ENCODE results near the gene ANKRD13B. TPM values are rescaled to one million over a fixed set of nuclear protein-coding genes. Genes with fewer than 3 reads are reported as not detected.
A peak's percentile ranks its signal among the peaks of the same experiment; 100 is the strongest.

The ANKRD13B gene
- total RNA-seq, 5 donors from 2014 or later (not counting 1 experiment from before 2014, with no cell fraction given), result 1.7 to 6.4 (median 4.1) TPM

GRCh38 chr17:29597361-29598172 is 4.6 kb downstream of the ANKRD13B start:
- Histone ChIP-seq H3K9me3 (no peaks in the 10 kb centered on the region), H3K4me3 (ENCODE audit: control insufficient read depth in 1 of 2, extremely low read depth in 1 of 2, low read length in 1 of 2) (no peak overlapping the region), H3K27me3 (replicated peaks in 1 of 2; ENCODE audit: control insufficient read depth in 2 of 2, extremely low read depth in 1 of 2, insufficient read depth in 2 of 2, low read length in 1 of 2) (peaks cover 0 to 21% of the 10 kb centered on the region in 2 experiments), H3K4me1 (ENCODE audit: control insufficient read depth in 1 of 2, extremely low read depth in 1 of 2, insufficient read depth in 2 of 2, low read length in 2 of 2) (peaks cover 5 to 17% of the 10 kb centered on the region in 2 experiments), H3K36me3 (ENCODE audit: control insufficient read depth in 2 of 2, extremely low read depth in 1 of 2, insufficient read depth in 1 of 2, low read length in 1 of 2) (no peaks in the 10 kb centered on the region), H3K27ac (ENCODE audit: low read length) (no peak overlapping the region)
- no peaks in the 10 kb centered on the region for H3K9me3 Mint-ChIP-seq
- CTCF ChIA-PET, result interaction anchor here (0.6 kb wide), 2 partner anchors 19 to 74 kb away, joined by 3 to 8 read pairs; no protein-coding TSS in a partner anchor
- H3K4me3 Mint-ChIP-seq, result no peak overlapping the region
- H3K27me3 Mint-ChIP-seq, result no peaks in the 10 kb centered on the region
- H3K4me1 Mint-ChIP-seq, result peaks cover 0 to 7% (median 6%) of the 10 kb centered on the region in 3 donors
- ATAC-seq (replicated peaks in 1 of 4) (no peak), DNase-seq (no peak)
- no peaks in the 10 kb centered on the region for H3K36me3 Mint-ChIP-seq
- WGBS (ENCODE audit: insufficient coverage), result 90% methylated on average over 5 of the region's 13 CpGs
- POLR2A ChIA-PET, result no interaction called here
- no peak overlapping the region for H3K27ac Mint-ChIP-seq

DNA sequence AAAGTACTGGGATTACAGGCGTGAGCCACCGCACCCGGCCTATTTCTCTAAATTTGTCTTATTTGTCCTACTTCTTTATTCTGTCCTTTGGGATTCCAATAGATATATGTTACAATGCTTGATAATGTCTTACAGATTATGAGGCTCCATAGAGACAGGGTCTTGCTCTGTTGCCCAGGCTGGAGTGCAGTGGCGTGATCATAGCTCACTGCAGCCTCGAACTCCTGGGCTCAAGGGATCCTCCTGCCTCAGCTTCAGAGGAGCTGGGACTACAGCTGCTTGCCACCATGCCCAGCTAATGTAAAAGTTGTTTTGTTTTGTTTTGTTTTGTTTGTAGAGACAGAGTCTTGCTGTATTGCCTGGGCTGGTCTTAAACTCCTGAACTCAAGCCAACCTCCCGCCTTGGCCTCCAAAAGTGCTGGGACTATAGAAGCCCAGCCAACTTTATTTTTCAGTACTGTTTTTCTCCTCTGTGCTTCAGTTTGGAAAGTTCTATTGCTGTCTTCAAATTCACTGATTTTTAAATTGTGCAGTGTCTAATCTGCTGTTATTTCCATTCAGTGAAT is 10.3 kb downstream of the ANKRD13B start:
- Mint-ChIP-seq H3K36me3 (no peaks in the 10 kb centered on the region), H3K27me3 (no peaks in the 10 kb centered on the region), H3K4me1 (no peaks in the 10 kb centered on the region), H3K27ac (peak overlapping the region in 1 of 2 donors; percentile 10), H3K4me3 (no peak overlapping the region), H3K9me3 (no peaks in the 10 kb centered on the region)
- Histone ChIP-seq H3K9me3 (no peaks in the 10 kb centered on the region), H3K4me3 (ENCODE audit: control insufficient read depth in 1 of 2, extremely low read depth in 1 of 2, low read length in 1 of 2) (no peak overlapping the region), H3K36me3 (ENCODE audit: control insufficient read depth in 2 of 2, extremely low read depth in 1 of 2, insufficient read depth in 1 of 2, low read length in 1 of 2) (no peaks in the 10 kb centered on the region), H3K27ac (ENCODE audit: low read length) (no peak overlapping the region), H3K27me3 (replicated peaks in 1 of 2; ENCODE audit: control insufficient read depth in 2 of 2, extremely low read depth in 1 of 2, insufficient read depth in 2 of 2, low read length in 1 of 2) (no peaks in the 10 kb centered on the region), H3K4me1 (ENCODE audit: control insufficient read depth in 1 of 2, extremely low read depth in 1 of 2, insufficient read depth in 2 of 2, low read length in 2 of 2) (no peaks in the 10 kb centered on the region)
- ATAC-seq (replicated peaks in 1 of 4) (no peak), DNase-seq (no peak)
- 97% methylated on average over 3 of the region's 6 CpGs for WGBS (ENCODE audit: insufficient coverage)
- ChIA-PET CTCF (no interaction called here), POLR2A (no interaction called here)

GRCh38 chr17:29607557-29608195 is 14.7 kb downstream of the ANKRD13B start:
- DNase-seq (no peak), ATAC-seq (replicated peaks in 1 of 4) (no peak)
- Histone ChIP-seq H3K36me3 (ENCODE audit: control insufficient read depth in 2 of 2, extremely low read depth in 1 of 2, insufficient read depth in 1 of 2, low read length in 1 of 2) (no peaks in the 10 kb centered on the region), H3K4me1 (ENCODE audit: control insufficient read depth in 1 of 2, extremely low read depth in 1 of 2, insufficient read depth in 2 of 2, low read length in 2 of 2) (peaks cover 0 to under 1% of the 10 kb centered on the region in 2 experiments), H3K9me3 (no peaks in the 10 kb centered on the region), H3K4me3 (ENCODE audit: control insufficient read depth in 1 of 2, extremely low read depth in 1 of 2, low read length in 1 of 2) (no peak overlapping the region), H3K27me3 (replicated peaks in 1 of 2; ENCODE audit: control insufficient read depth in 2 of 2, extremely low read depth in 1 of 2, insufficient read depth in 2 of 2, low read length in 1 of 2) (no peaks in the 10 kb centered on the region), H3K27ac (ENCODE audit: low read length) (no peak overlapping the region)
- 90% methylated on average over 19 of the region's 29 CpGs for WGBS (ENCODE audit: insufficient coverage)
- H3K9me3 Mint-ChIP-seq, result no peaks in the 10 kb centered on the region
- no peak overlapping the region for H3K4me3 Mint-ChIP-seq
- ChIA-PET POLR2A (no interaction called here), CTCF (interaction anchor here (0.5 to 1.9 kb wide), 2 partner anchors 9 to 38 kb away, joined by 3 to 4 read pairs; no protein-coding TSS in a partner anchor)
- H3K27me3 Mint-ChIP-seq, result no peaks in the 10 kb centered on the region
- no peaks in the 10 kb centered on the region for H3K4me1 Mint-ChIP-seq
- H3K36me3 Mint-ChIP-seq, result no peaks in the 10 kb centered on the region
- no peak overlapping the region for H3K27ac Mint-ChIP-seq

DNA sequence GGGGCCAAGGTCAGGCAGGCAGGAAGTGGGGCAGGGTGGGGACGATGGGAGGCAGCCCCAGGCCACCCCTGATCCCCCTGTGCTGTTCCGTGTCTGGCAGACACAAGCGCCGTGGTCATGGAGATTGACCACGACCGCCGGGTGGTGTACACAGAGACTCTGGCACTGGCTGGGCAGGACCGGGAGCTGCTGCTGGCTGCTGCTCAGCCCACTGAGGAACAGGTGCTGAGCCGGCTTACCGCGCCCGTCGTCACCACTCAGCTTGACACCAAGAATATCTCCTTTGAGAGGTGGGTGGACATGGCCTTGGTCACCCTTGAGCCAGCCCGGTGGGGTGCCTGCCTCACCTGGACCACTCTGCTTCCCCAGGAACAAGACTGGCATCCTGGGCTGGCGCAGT is 16.1 kb downstream of the ANKRD13B start:
- Histone ChIP-seq H3K27me3 (replicated peaks in 1 of 2; ENCODE audit: control insufficient read depth in 2 of 2, extremely low read depth in 1 of 2, insufficient read depth in 2 of 2, low read length in 1 of 2) (no peaks in the 10 kb centered on the region), H3K27ac (ENCODE audit: low read length) (no peak overlapping the region), H3K4me3 (ENCODE audit: control insufficient read depth in 1 of 2, extremely low read depth in 1 of 2, low read length in 1 of 2) (no peak overlapping the region), H3K9me3 (no peaks in the 10 kb centered on the region), H3K36me3 (ENCODE audit: control insufficient read depth in 2 of 2, extremely low read depth in 1 of 2, insufficient read depth in 1 of 2, low read length in 1 of 2) (no peaks in the 10 kb centered on the region), H3K4me1 (ENCODE audit: control insufficient read depth in 1 of 2, extremely low read depth in 1 of 2, insufficient read depth in 2 of 2, low read length in 2 of 2) (peaks cover 5 to 12% of the 10 kb centered on the region in 2 experiments)
- H3K27me3 Mint-ChIP-seq, result no peaks in the 10 kb centered on the region
- ChIA-PET POLR2A (no interaction called here), CTCF (interaction anchor here (0.6 to 1.9 kb wide), 3 partner anchors 8 to 36 kb away, joined by 3 to 6 read pairs (median 4); no protein-coding TSS in a partner anchor)
- peaks cover 0 to 4% (median 4%) of the 10 kb centered on the region in 3 donors for H3K4me1 Mint-ChIP-seq
- 84% methylated on average over 14 of the region's 15 CpGs for WGBS (ENCODE audit: insufficient coverage)
- H3K36me3 Mint-ChIP-seq, result no peaks in the 10 kb centered on the region
- no peak overlapping the region for H3K4me3 Mint-ChIP-seq
- H3K27ac Mint-ChIP-seq, result no peak overlapping the region
- no peak for ATAC-seq (replicated peaks in 1 of 4)
- H3K9me3 Mint-ChIP-seq, result no peaks in the 10 kb centered on the region
- no peak for DNase-seq

DNA sequence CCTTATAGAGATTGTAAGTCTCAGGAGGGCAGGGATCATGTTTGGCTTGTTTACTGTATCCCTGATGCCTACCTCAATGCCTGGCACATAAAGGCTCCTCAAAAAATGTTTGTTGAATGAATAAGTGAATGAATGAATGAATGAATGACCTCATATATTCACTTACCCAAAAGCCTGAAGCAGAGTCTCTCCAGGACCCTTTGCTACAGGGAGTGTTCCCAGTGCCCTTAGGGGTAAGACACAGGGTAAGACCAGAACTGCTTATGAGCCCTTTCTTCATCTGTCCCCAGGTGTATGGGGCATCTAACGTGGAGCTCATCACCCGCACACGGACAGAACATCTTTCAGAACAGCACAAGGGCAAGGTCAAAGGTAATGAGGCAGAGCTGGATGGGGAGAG is 17.5 kb downstream of the ANKRD13B start:
- Histone ChIP-seq H3K9me3 (no peaks in the 10 kb centered on the region), H3K27me3 (replicated peaks in 1 of 2; ENCODE audit: control insufficient read depth in 2 of 2, extremely low read depth in 1 of 2, insufficient read depth in 2 of 2, low read length in 1 of 2) (no peaks in the 10 kb centered on the region), H3K4me1 (ENCODE audit: control insufficient read depth in 1 of 2, extremely low read depth in 1 of 2, insufficient read depth in 2 of 2, low read length in 2 of 2) (peaks cover 12 to 26% of the 10 kb centered on the region in 2 experiments), H3K36me3 (ENCODE audit: control insufficient read depth in 2 of 2, extremely low read depth in 1 of 2, insufficient read depth in 1 of 2, low read length in 1 of 2) (no peaks in the 10 kb centered on the region), H3K4me3 (ENCODE audit: control insufficient read depth in 1 of 2, extremely low read depth in 1 of 2, low read length in 1 of 2) (no peak overlapping the region), H3K27ac (ENCODE audit: low read length) (no peak overlapping the region)
- ATAC-seq (replicated peaks in 1 of 4) (no peak), DNase-seq (no peak)
- ChIA-PET CTCF (no interaction called here), POLR2A (interaction anchor here in 1 of 2 donors (0.6 kb wide), 1 partner anchor 169 kb away, joined by 4 read pairs; no protein-coding TSS in a partner anchor)
- H3K27ac Mint-ChIP-seq, result no peak overlapping the region
- no CpG with 5 or more reads among the region's 3 CpGs for WGBS (ENCODE audit: insufficient coverage)
- H3K27me3 Mint-ChIP-seq, result no peaks in the 10 kb centered on the region
- H3K36me3 Mint-ChIP-seq, result no peaks in the 10 kb centered on the region
- no peak overlapping the region for H3K4me3 Mint-ChIP-seq
- peaks cover 11 to 18% (median 18%) of the 10 kb centered on the region in 3 donors for H3K4me1 Mint-ChIP-seq
- no peaks in the 10 kb centered on the region for H3K9me3 Mint-ChIP-seq

- Mint-ChIP-seq H3K4me3 (peak overlapping the region in 1 of 3 donors; percentile 15), H3K36me3 (no peaks in the 10 kb centered on the region), H3K27ac (no peak overlapping the region), H3K9me3 (no peaks in the 10 kb centered on the region), H3K4me1 (peaks cover 22 to 26% (median 26%) of the 10 kb centered on the region in 3 donors), H3K27me3 (no peaks in the 10 kb centered on the region)
- no peak overlapping the region for H3K4me3 ChIP-seq (ENCODE audit: control insufficient read depth in 1 of 2, extremely low read depth in 1 of 2, low read length in 1 of 2)
- ChIA-PET POLR2A (no interaction called here), CTCF (interaction anchor here in 1 of 2 donors (0.6 kb wide), 1 partner anchor 103 kb away, joined by 4 read pairs; no protein-coding TSS in a partner anchor)
- peaks cover 20 to 36% of the 10 kb centered on the region in 2 experiments for H3K4me1 ChIP-seq (ENCODE audit: control insufficient read depth in 1 of 2, extremely low read depth in 1 of 2, insufficient read depth in 2 of 2, low read length in 2 of 2)
- H3K9me3 ChIP-seq, result no peaks in the 10 kb centered on the region
- DNase-seq, result no peak
- H3K36me3 ChIP-seq (ENCODE audit: control insufficient read depth in 2 of 2, extremely low read depth in 1 of 2, insufficient read depth in 1 of 2, low read length in 1 of 2), result no peaks in the 10 kb centered on the region
- H3K27ac ChIP-seq (ENCODE audit: low read length), result no peak overlapping the region
- WGBS (ENCODE audit: insufficient coverage), result 85% methylated on average over 6 of the region's 11 CpGs
- no peak for ATAC-seq (replicated peaks in 1 of 4)
- peaks cover 0 to 2% of the 10 kb centered on the region in 2 experiments for H3K27me3 ChIP-seq (replicated peaks in 1 of 2; ENCODE audit: control insufficient read depth in 2 of 2, extremely low read depth in 1 of 2, insufficient read depth in 2 of 2, low read length in 1 of 2)
Observed at GRCh38 chr17:29611351-29612093, 18.6 kb downstream of the ANKRD13B start.
